ENCODE results near the gene ALPG. TPM values are rescaled to one million over a fixed set of nuclear protein-coding genes. Genes with fewer than 3 reads are reported as not detected.
"Not testable (repeated sequence)": the region's sequence is repeated elsewhere in the genome, so short reads cannot be mapped to it uniquely, and the experiment has no call there.

The ALPG gene
- total RNA-seq, 4 donors from 2014 or later = not detected

DNA sequence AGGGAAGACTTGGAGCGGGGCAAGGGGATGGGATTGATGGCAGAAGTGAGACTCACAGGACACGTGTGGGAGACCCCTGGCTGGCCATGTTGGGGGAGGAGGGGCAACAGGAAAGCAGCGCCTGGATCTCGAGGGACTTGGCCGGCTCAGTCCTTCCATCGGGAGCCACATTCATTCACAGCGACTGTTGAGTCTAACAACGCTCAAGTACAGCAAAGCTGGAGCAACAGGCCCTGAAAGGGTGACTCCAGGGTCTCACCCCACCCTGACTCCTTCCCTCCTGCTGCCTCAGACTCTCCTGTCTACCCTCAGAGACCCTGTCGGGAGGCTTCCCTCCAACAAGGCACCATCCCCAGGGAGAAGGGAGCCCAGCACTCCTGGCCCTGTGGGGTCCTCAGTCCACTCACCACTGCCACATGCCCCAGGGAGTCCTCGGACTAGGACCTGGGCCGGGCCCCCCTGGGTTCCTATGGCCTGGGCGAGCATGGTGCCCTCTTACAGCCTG, 34.6 kb downstream of the ALPG start:
- Histone ChIP-seq H3K4me3 (no peak overlapping the region), H3K36me3 (no peaks in the 10 kb centered on the region), H3K4me1 (no peaks in the 10 kb centered on the region), H3K27ac (no peak overlapping the region), H3K9me3 (no peaks in the 10 kb centered on the region), H3K27me3 (no peaks in the 10 kb centered on the region)
- 73 to 74% methylated on average over 8 to 12 of the region's 12 CpGs for WGBS, 2 donors
- DNase-seq (ENCODE audit: low spot score in 2 of 2) = no peak
- TF ChIP-seq CTCF (IDR thresholded peaks at IDR 0.05) (no peak), EP300 (IDR thresholded peaks at IDR 0.05) (no peak), POLR2A (IDR thresholded peaks at IDR 0.05) (no peak)

GRCh38 chr2:232441922-232442321, 35.3 kb downstream of the ALPG start:
- H3K4me1 ChIP-seq; H3K36me3 ChIP-seq; H3K4me3 ChIP-seq; H3K9me3 ChIP-seq; H3K27me3 ChIP-seq; DNase-seq (ENCODE audit: low spot score in 2 of 2); H3K27ac ChIP-seq: not testable (repeated sequence)
- 72 to 79% methylated on average over 3 of the region's 10 CpGs for WGBS, 2 donors

DNA sequence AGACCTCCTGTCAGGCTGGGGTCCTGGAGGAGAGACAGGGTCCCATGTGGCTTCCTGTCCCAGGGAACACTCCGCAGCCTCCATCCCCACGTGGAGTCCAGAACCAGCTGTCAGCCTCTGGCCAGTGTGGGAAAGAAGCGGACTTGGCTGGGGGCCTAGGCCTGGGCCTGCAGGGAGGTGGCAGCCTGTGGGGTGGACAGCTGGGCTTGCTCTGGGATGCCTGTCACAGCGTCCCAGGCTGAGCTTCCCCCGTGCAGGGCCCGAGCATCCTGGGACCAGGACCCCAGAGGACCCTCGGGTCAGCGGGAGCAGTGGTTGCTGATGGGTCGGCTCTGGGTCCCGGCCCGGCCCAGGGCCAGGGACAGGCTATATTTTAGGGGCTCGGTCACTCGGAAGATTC, 35.8 kb downstream of the ALPG start:
- not testable (repeated sequence) for H3K4me3 ChIP-seq; H3K4me1 ChIP-seq; H3K36me3 ChIP-seq; DNase-seq (ENCODE audit: low spot score in 2 of 2); H3K27ac ChIP-seq; H3K9me3 ChIP-seq; H3K27me3 ChIP-seq
- WGBS, 2 donors = 74 to 88% methylated on average over 3 to 11 of the region's 13 CpGs

- DNase-seq (ENCODE audit: low spot score in 2 of 2); H3K27ac ChIP-seq; H3K4me3 ChIP-seq; H3K9me3 ChIP-seq; H3K27me3 ChIP-seq; H3K36me3 ChIP-seq: not testable (repeated sequence)
- peaks cover 0 to 10% (median 0%) of the 10 kb centered on the region in 4 donors for H3K4me1 ChIP-seq
- 83% methylated on average over 8 of the region's 13 CpGs; no CpG with 5 or more reads in 1 of the 2 donors for WGBS, 2 donors
Observed at GRCh38 chr2:232443047-232443446, 36.4 kb downstream of the ALPG start.

DNA sequence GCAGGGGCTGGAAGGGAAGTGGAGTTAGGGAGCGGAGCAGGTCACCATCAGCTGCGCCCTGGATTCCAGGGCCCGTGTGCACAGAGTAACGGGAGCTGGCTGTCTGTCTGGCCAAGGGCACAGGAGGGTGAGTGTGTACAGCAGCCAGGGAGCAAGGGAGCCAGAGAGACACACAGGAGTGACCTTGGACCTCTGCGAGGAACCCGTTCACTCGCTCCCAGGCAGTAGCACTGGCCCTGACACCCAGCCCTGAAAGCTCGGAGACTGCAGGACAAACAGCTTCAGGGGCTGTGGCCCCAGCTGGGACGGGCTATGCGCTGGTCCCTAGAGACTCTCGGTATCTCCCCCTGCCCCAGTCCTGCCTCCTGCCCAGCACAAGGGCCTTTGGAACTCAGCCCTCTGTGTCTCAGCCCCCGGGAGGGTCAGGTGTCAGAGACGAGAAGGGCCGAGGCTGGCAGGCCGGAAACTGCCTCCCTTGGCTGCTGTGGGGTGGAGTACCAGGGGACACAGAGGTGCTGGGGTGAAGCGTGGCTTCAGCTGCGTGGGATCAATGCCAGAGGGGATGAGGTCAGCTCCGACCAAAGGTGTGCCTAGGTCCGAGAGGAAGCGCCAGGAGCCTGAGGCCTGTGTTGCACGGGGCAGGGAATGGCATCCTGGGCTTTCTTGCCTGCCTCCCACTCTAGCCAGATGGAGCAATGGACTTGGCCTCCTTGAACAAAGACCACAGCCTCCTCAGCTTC, 37.2 kb downstream of the ALPG start:
- H3K27me3 ChIP-seq; H3K36me3 ChIP-seq; H3K27ac ChIP-seq; DNase-seq (ENCODE audit: low spot score in 2 of 2); H3K4me3 ChIP-seq; H3K9me3 ChIP-seq: not testable (repeated sequence)
- peaks cover 0 to 13% (median 0%) of the 10 kb centered on the region in 4 donors for H3K4me1 ChIP-seq
- 50 to 61% methylated on average over 4 to 11 of the region's 21 CpGs for WGBS, 2 donors

GRCh38 chr2:232444409-232445148, 37.9 kb downstream of the ALPG start:
- DNase-seq (ENCODE audit: low spot score in 2 of 2) = no peak
- WGBS, 2 donors = 78 to 96% methylated on average over 12 to 14 of the region's 21 CpGs
- TF ChIP-seq CTCF (IDR thresholded peaks at IDR 0.05) (peak in 2 of 5 experiments; percentile 22 to 24), POLR2A (IDR thresholded peaks at IDR 0.05) (no peak)

DNA sequence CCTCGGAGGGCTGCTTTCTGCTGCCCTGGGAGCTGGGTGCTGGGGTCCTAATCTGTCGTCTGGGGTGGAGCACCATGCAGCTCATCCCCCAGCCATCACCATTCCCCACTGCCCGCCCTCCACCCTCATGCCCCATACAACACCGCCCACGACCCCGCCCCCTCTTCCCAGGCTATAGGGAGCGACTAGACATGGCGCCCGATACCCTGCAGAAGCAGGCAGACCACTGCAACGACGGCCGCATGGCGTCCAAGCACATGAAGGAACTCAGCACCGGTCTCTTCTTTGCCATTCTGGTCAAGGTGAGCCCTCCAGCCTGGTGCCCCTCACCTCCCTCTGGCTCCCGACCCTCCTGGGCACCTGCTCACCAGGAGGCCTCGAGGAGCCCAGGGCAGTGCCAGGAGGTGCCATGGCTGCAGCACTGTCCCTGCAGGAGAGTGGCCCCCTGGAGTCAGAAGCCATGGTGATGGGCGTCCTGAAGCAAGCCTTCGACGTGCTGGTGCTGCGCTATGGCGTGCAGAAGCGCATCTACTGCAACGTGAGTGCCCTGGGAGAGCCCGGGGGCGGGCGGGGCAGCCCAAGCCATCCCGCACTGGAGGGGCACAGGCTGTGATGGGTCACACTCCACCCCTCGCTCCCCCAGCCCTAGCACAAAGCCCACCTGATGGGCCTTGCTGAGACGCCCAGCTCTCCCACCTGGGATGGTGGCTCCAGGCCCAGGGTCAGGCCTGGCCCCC, 38.7 kb downstream of the ALPG start:
- not testable (repeated sequence) for H3K36me3 ChIP-seq; H3K27me3 ChIP-seq; H3K9me3 ChIP-seq; DNase-seq (ENCODE audit: low spot score in 2 of 2); H3K4me3 ChIP-seq; H3K27ac ChIP-seq
- WGBS, 2 donors = 79 to 88% methylated on average over 14 of the region's 29 CpGs
- H3K4me1 ChIP-seq = peaks cover 0 to 13% (median 0%) of the 10 kb centered on the region in 4 donors

More at GRCh38 chr2:232444409-232445148, 37.9 kb downstream of the ALPG start:
- Histone ChIP-seq H3K9me3 (no peaks in the 10 kb centered on the region), H3K27ac (no peak overlapping the region), H3K4me3 (no peak overlapping the region), H3K27me3 (no peaks in the 10 kb centered on the region), H3K4me1 (peaks cover 0 to 13% (median 0%) of the 10 kb centered on the region in 4 donors), H3K36me3 (no peaks in the 10 kb centered on the region)
